Mammary epithelial cell (primary cell): ENCODE data around the gene ORM1.

Experiments
- EZH2 ChIP-seq: IDR thresholded peaks from 2 replicates; pipeline ENCODE4 v1.6.1; 2012; ENCODE audit warnings: low read length, inconsistent platforms, borderline replicate concordance
- TF ChIP-seq, protein P1 (sequence below), 2 donors: IDR thresholded peaks in 1 of 2; conservative IDR thresholded peaks in 1 of 2; 2 replicates each; pipeline ENCODE4 v1.5.1; 2011 to 2012; ENCODE audit warnings: inconsistent platforms in 2 of 2, low read length in 2 of 2, mild to moderate bottlenecking in 2 of 2, control low read depth in 1 of 2, low read depth in 1 of 2; ENCODE audit not compliant: insufficient read depth in 1 of 2; ENCODE audit errors: extremely low read depth in 1 of 2

DNA sequence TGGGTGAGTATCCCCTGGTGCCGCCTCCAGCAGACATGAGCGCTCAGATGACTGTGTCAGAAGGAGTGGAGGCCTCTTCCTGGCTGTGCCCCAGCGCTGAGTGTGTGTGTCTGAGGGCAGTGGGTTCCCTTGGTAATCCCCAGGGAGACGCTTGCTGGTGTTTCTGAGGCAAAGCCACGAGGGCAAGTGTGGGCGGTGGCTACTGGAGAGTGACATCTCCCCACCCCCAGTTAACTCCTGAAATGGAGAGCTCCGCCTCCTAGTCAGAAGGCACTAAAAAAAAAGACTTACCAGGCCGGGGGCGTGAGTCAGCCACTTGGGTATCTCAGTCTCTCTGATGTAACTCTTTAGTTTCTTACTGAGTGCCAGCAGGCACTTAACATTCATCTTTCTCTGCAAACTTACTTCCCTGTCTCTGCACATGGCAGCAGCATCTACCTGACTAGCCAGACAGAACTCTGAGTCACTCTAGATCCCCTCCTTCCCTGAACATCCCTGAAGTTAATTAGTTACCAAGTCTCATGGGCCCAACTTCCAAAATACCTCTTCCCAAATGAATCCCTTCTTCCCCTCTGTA, 26.1 kb downstream of the ORM1 start:
- TF ChIP-seq, protein P1, sequence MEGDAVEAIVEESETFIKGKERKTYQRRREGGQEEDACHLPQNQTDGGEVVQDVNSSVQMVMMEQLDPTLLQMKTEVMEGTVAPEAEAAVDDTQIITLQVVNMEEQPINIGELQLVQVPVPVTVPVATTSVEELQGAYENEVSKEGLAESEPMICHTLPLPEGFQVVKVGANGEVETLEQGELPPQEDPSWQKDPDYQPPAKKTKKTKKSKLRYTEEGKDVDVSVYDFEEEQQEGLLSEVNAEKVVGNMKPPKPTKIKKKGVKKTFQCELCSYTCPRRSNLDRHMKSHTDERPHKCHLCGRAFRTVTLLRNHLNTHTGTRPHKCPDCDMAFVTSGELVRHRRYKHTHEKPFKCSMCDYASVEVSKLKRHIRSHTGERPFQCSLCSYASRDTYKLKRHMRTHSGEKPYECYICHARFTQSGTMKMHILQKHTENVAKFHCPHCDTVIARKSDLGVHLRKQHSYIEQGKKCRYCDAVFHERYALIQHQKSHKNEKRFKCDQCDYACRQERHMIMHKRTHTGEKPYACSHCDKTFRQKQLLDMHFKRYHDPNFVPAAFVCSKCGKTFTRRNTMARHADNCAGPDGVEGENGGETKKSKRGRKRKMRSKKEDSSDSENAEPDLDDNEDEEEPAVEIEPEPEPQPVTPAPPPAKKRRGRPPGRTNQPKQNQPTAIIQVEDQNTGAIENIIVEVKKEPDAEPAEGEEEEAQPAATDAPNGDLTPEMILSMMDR (conservative IDR thresholded peaks at IDR 0.05 in 1 of 2, IDR thresholded peaks at IDR 0.05 in 1 of 2; ENCODE audit: extremely low read depth in 1 of 2, insufficient read depth in 1 of 2, low read depth in 1 of 2, low read length in 2 of 2): no peak
- TF ChIP-seq EZH2: no peak
